Stomach (tissue), 4 donors: Measurements from ENCODE around the gene PPP2R3B.

Source experiments
- EP300 ChIP-seq: sonication (generic); formaldehyde crosslinking; IDR thresholded peaks from one replicate; pipeline ENCODE4 v1.6.1; 2017; ENCODE audit warnings: antibody characterized with exemption
- POLR2A ChIP-seq, 4 donors: fragments of 450-650 bp; IDR thresholded peaks; one replicate each; pipeline ENCODE4 v1.6.1; 2016; ENCODE audit warnings: antibody characterized with exemption in 4 of 4, control low read depth in 2 of 4, mild to moderate bottlenecking in 1 of 4, moderate library complexity in 1 of 4

GRCh38 chrX:357693-358471 lies 28.8 kb downstream of the PPP2R3B start:
- no peak for TF ChIP-seq POLR2A (IDR thresholded peaks at IDR 0.05)
- no peak for TF ChIP-seq EP300
